ENCODE measurements around the gene MAD2L1BP.

Gene MAD2L1BP

DNA sequence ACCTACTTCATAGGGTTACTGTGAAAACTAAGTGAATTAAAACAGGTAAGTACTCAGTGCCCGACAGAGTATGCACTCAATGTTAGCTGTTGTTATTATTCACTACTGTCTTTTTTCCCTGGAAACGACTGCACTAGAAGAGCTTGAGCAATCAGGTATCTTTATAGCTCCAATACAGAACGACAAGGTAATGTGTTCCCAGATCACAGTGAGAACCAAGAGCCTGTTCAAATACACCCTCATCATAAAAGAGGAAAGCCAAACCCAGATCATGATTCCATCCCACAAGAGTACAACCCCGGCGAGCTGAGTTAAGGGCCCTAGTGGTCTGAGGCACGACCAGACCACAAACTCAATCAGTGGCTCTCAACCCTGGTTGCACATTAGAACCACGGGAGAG is 42.1 kb downstream of the MAD2L1BP start:
- H3K4me3 ChIP-seq (ENCODE audit: low read length) = no peak overlapping the region
- TF ChIP-seq, protein P1, sequence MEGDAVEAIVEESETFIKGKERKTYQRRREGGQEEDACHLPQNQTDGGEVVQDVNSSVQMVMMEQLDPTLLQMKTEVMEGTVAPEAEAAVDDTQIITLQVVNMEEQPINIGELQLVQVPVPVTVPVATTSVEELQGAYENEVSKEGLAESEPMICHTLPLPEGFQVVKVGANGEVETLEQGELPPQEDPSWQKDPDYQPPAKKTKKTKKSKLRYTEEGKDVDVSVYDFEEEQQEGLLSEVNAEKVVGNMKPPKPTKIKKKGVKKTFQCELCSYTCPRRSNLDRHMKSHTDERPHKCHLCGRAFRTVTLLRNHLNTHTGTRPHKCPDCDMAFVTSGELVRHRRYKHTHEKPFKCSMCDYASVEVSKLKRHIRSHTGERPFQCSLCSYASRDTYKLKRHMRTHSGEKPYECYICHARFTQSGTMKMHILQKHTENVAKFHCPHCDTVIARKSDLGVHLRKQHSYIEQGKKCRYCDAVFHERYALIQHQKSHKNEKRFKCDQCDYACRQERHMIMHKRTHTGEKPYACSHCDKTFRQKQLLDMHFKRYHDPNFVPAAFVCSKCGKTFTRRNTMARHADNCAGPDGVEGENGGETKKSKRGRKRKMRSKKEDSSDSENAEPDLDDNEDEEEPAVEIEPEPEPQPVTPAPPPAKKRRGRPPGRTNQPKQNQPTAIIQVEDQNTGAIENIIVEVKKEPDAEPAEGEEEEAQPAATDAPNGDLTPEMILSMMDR (conservative IDR thresholded peaks at IDR 0.05; ENCODE audit: low read length) = no peak
- DNase-seq (ENCODE audit: low read depth) = no peak

DNA sequence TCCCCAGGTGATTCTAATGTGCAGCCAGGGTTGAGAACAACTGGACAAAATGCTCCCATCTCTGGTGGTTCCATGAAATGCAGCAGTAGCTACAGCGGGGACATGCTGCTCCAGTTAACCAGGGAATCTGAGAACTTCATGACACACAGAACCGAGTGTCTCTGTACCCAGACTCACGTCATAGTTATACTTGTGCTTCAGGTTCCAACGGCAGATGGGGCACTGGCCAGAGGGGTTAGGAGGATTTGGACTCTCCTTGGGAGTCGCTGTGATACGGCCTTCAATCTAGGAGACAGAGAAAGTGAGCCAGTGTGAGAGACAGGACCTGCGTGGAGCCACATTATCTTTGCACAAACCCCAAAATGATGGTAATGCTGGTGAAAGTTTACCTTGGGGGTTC is 42.7 kb downstream of the MAD2L1BP start:
- no peak overlapping the region for H3K4me3 ChIP-seq (ENCODE audit: low read length)
- TF ChIP-seq, protein P1 (conservative IDR thresholded peaks at IDR 0.05; ENCODE audit: low read length) = no peak
- DNase-seq (ENCODE audit: low read depth) = no peak

DNA sequence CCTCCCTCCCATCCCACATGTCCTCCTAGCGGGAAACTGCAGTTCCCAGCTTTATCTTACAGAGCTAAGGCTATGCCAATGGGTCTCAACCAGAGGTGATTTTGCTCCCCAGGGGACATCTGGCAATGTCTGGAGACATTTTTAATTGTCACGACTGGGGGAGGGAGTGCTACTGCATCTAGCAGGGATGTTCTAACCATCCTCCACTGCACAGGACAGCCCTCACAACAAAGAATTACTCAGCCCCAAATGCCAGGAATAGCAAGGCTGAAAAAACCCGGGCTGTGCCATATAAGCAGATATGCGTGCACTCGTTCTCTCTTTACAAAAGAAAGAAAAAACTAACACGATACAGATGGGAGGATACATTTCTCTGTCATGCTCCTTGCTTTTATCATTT is 43.4 kb downstream of the MAD2L1BP start:
- H3K4me3 ChIP-seq (ENCODE audit: low read length) = no peak overlapping the region
- no peak for DNase-seq (ENCODE audit: low read depth)
- TF ChIP-seq, protein P1 (conservative IDR thresholded peaks at IDR 0.05; ENCODE audit: low read length) = no peak

DNA sequence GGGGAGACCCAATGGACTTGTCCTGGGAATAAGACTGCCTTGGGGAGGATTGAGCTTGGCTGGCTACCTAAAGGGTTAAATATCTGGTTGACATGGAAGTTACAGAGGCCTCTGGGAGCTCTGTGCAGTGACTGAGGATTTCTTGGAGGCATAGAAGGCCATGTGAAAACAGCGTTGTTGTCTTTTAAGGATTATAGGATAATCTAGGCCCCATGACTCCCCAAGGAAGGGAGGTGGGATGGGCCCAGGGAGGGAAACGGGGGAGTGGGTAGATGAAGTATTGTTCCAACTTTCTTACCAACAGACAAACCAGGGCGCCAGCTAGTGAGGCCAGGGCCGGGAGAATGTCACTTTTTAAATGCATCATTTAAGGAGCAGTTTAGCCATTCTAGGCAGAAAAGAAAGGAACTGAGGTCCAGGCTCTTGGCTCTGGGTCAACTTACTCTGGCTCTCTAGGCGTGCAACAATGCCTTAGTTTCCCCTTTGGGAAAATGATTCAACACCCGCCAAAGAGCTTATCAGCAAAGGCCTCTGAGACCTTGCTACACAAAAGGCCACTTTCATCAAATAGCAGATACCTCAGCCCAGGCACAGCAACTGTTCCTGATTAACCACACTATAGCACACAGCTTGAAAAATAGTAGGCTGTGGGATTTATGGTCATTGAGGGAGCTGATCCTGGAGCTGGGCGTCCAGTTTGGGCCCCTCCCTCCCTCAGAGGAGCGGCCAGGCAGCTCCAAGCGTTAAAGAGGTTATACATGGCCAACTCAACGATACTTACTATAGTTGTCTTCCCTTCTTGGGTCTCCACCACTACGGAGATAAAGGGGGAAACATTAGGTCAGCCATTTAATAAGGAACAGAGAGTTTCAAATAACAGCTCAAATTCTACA is 44.9 kb downstream of the MAD2L1BP start:
- TF ChIP-seq, protein P1 (conservative IDR thresholded peaks at IDR 0.05; ENCODE audit: low read length) = no peak
- DNase-seq (ENCODE audit: low read depth) = no peak
- no peak overlapping the region for H3K4me3 ChIP-seq (ENCODE audit: low read length)

DNA sequence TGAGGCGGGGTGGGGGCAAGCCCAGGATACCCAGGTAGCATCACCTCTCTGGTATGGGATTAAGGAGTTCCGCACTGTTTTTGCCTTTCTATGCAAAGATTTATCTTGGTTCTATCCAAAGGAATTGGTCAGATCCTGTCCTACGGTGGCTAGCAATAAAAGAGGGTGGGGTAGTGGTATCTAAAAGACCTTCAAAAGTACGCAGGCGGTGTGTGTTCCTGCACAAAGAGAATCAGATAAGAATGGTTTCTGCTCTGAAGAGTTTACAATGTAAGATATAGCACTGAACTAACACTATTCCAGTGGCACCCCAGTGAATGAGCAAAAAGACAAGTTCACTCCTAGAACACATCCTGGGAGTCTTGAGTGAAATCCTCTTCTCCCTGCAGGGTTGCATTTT is 45.7 kb downstream of the MAD2L1BP start:
- no peak for DNase-seq (ENCODE audit: low read depth)
- TF ChIP-seq, protein P1 (conservative IDR thresholded peaks at IDR 0.05; ENCODE audit: low read length) = no peak
- H3K4me3 ChIP-seq (ENCODE audit: low read length) = no peak overlapping the region

DNA sequence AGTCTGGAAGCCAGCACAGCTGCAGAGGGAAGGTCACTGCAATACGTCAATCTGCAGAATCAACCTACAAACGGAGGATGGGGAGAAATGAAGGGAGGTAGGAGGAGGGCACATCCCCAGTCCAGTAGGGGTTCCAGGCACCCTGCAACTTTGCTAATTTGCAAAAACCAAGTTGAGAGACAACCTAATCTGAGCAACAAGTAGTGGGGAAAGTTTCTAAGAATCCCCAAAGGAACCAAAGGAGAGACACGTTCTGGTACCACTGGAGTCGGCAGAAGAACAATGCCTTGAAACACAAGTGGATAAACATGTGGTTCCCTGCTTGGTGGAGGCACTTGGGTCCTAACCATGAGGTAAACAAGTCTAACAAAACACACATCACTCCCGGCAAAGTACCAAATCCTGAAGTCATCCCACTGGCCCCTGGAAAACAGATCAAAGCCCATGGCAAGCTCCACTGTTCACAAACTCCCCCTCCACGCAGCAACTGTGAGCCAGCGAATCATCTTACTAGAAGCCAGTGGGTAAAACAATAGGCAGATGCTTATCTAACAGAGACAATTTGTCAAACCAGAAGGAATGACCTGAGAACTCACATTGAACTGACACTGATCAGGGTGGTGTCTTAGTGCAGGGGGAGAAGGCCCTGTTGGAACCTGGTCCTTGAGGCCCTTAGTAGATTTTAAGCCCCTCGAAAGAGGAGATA is 47.2 kb downstream of the MAD2L1BP start:
- no peak overlapping the region for H3K4me3 ChIP-seq (ENCODE audit: low read length)
- DNase-seq (ENCODE audit: low read depth) = no peak
- TF ChIP-seq, protein P1 (conservative IDR thresholded peaks at IDR 0.05; ENCODE audit: low read length) = no peak
